Activated naive CD8-positive, alpha-beta T cell (primary cell): ENCODE results near the gene SCFD2.
"Not testable (repeated sequence)": the region's sequence is repeated elsewhere in the genome, so short reads cannot be mapped to it uniquely, and the experiment has no call there.

ENCODE experiments used
- H3K27ac Mint-ChIP-seq: one replicate; pipeline ENCODE4 v1.8.0; 2021; ENCODE audit warnings: mixed read lengths
- H3K27me3 Mint-ChIP-seq: one replicate; pipeline ENCODE4 v1.8.0; 2021; ENCODE audit warnings: mixed read lengths
- H3K36me3 Mint-ChIP-seq: one replicate; pipeline ENCODE4 v1.8.0; 2021; ENCODE audit warnings: mixed read lengths
- H3K4me1 Mint-ChIP-seq: one replicate; pipeline ENCODE4 v1.8.0; 2021; ENCODE audit warnings: low read depth, mixed read lengths
- H3K4me3 Mint-ChIP-seq: one replicate; pipeline ENCODE4 v1.8.0; 2021; ENCODE audit warnings: mild to moderate bottlenecking, mixed read lengths
- H3K9me3 Mint-ChIP-seq: one replicate; pipeline ENCODE4 v1.8.0; 2021; ENCODE audit warnings: low read depth, mixed read lengths

The SCFD2 gene

DNA sequence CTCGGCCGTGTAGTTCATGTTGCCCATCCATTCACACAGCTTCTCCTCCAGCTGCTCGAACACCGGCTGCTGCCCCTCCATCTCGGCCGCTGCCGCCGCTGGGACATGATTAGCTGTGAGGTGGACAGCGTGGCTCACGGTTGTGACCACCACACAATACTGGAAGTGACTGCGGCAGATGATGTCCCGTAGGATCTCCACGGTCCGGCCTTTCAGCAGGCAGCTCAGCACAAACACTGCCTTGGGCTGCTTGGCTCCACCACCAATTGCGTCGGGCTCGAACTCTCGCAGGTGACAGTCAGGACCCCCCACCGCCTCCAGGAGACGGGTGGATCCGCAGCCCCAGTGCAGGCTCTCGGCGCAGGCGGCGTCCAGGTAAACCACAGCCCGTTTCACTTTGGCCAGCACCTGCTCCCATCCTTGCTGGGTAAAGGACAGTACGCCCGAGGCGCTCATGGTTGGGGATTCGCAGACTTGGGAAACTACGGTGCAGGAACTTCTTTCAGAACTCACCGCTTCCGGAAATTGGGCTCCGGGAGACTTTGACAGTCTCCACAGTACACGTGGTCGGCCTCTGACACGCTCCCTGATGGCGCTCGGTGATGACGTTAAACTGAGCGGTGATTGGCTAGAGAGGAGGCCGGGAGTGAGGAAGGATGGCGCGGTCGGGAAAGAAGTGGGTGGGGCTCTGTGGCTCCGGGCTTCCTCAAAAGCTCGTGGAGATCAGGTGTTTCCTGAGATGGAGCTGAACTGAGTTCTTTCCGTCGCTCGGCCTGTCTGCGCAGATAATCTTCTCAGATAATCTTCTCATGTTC lies at the start of gene SCFD2:
Gene SCFD2, minus strand, starts transcription at position 576 of the 815 bp plus-strand sequence.
- H3K4me3 Mint-ChIP-seq: peak within 1 kb of the TSS; percentile 99
- no peaks in the 10 kb centered on the region for H3K9me3 Mint-ChIP-seq
- H3K36me3 Mint-ChIP-seq: peaks cover 9% of the 10 kb centered on the region
- peaks cover 4% of the 10 kb centered on the region for H3K27me3 Mint-ChIP-seq
- H3K4me1 Mint-ChIP-seq: peaks cover 44% of the 10 kb centered on the region
- peak within 1 kb of the TSS; percentile 91 for H3K27ac Mint-ChIP-seq

DNA sequence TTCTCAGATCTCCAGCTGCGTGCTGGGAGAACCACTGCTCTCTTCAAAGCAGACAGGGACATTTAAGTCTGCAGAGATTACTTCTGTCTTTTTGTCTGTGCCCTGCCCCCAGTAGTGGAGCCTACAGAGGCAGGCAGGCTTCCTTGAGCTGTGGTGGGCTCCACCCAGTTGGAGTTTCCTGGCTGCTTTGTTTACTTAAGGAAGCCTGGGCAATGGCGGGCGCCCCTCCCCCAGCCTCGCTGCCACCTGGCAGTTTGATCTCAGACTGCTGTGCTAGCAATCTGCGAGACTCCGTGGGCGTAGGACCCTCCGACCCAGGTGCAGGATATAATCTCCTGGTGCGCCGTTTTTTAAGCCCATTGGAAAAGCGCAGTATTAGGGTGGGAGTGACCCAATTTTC lies 43.6 kb upstream of the SCFD2 start:
- Mint-ChIP-seq H3K4me1 (peaks cover 59% of the 10 kb centered on the region), H3K36me3 (peaks cover 28% of the 10 kb centered on the region)

DNA sequence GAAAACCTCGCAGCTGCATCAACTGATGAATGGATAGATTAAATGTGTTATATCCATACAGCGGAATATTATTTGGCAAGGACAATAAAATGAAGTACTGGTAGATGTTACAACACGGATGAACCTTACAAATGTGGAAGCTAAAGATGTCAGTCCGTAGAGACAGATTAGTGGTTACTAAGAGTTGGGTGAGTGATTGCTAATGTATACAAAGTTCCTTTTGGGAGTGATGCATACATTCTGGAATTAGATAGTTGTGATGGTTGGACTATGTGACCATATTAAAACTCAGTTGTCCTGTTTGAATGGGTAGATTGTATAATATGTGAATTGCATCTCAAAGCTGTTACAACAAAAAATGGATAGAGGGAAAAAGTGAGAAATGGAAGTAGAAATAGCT lies 14.4 kb upstream of the SCFD2 start:
- H3K27ac Mint-ChIP-seq: no peak overlapping the region
- peak overlapping the region; percentile 98 for H3K4me3 Mint-ChIP-seq
- H3K27me3 Mint-ChIP-seq: no peaks in the 10 kb centered on the region
- peaks cover 13% of the 10 kb centered on the region for H3K36me3 Mint-ChIP-seq
- H3K9me3 Mint-ChIP-seq: no peaks in the 10 kb centered on the region
- peaks cover 46% of the 10 kb centered on the region for H3K4me1 Mint-ChIP-seq

More for the DNA sequence above, 43.6 kb upstream of the SCFD2 start:
- not testable (repeated sequence) for H3K27me3 Mint-ChIP-seq, H3K27ac Mint-ChIP-seq, H3K9me3 Mint-ChIP-seq, H3K4me3 Mint-ChIP-seq

DNA sequence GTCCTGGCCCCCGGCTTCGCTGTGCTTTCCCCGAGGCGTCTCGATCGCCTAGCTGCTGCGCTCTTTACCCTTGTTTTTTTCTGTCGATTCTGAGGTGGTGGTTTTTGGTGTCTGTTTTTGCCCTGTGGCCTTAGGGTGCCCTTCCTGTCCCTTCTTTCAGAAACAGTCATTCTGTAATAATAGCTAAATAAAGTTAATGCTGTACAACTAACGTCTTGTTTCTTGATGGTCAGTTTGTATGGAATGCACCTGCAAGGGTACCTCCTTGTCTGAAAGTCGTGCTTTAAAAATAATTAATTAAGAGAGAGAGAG lies 12.3 kb upstream of the SCFD2 start:
- Mint-ChIP-seq H3K27me3 (peaks cover 2% of the 10 kb centered on the region), H3K4me1 (peaks cover 40% of the 10 kb centered on the region), H3K36me3 (peaks cover 8% of the 10 kb centered on the region), H3K9me3 (no peaks in the 10 kb centered on the region), H3K4me3 (peak overlapping the region; percentile 98), H3K27ac (peak overlapping the region; percentile 98)

DNA sequence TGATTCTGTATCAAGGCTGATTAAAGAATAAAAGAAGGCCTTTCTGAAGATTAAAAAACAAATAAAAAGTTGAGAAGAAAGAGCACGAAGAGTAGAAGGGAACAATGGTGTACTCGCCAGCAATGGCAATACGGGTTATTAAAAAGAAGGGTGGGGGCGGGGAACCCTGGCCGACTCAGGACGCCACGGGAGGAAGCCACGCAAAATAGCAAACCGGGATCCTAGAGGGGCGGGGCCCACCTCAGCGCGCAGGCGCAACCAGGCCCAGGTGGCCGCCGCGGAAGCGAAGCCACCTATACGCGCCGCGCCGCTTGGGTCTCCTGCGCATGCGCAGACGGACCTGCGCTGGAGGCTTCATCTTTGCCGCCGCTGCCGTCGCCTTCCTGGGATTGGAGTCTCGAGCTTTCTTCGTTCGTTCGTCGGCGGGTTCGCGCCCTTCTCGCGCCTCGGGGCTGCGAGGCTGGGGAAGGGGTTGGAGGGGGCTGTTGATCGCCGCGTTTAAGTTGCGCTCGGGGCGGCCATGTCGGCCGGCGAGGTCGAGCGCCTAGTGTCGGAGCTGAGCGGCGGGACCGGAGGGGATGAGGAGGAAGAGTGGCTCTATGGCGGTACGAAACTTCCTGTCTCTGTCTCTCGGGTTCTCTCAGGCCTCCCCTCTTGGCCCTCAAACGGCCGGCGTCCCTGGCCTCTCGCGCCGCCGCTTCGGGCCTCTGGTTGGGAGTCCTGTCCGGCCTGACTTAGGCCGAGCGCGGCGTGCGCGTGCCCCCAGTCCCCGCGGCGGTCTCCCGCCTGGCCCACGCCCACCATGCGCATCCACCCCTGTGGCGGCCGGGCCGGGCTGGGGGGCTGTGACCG lies 11.7 kb upstream of the SCFD2 start, which contains the start of gene FIP1L1:
Gene FIP1L1, plus strand, starts transcription at position 323 of the 852 bp plus-strand sequence. Its CDS starts 198 bp downstream, at position 521.
- Mint-ChIP-seq H3K9me3 (no peaks in the 10 kb centered on the region), H3K27me3 (peaks cover 4% of the 10 kb centered on the region), H3K36me3 (peaks cover 8% of the 10 kb centered on the region), H3K4me1 (peaks cover 37% of the 10 kb centered on the region), H3K27ac (peak within 1 kb of the TSS; percentile 98), H3K4me3 (peak within 1 kb of the TSS; percentile 98)

DNA sequence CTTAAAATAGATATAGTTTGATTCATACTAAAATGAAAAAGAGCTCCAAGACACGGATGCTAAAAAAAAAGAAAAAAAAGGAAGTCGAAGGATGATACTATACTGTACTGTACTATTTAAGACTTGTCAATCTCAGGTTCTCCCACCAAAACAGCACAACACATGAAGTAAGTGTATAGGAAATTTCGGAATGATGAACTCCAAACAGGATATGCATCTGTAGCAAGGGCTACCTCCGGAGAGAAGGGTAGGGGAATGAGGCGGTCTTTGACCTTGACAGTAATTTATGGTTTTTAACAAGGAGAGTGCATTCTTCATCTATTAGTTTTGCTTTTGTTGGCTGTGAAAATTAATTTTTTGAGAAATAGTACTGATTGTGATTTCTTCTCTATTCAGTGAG lies 11.0 kb upstream of the SCFD2 start:
- Mint-ChIP-seq H3K27ac (peak overlapping the region; percentile 98), H3K4me3 (peak overlapping the region; percentile 98), H3K27me3 (peaks cover 4% of the 10 kb centered on the region), H3K36me3 (peaks cover 8% of the 10 kb centered on the region), H3K4me1 (peaks cover 32% of the 10 kb centered on the region), H3K9me3 (no peaks in the 10 kb centered on the region)

DNA sequence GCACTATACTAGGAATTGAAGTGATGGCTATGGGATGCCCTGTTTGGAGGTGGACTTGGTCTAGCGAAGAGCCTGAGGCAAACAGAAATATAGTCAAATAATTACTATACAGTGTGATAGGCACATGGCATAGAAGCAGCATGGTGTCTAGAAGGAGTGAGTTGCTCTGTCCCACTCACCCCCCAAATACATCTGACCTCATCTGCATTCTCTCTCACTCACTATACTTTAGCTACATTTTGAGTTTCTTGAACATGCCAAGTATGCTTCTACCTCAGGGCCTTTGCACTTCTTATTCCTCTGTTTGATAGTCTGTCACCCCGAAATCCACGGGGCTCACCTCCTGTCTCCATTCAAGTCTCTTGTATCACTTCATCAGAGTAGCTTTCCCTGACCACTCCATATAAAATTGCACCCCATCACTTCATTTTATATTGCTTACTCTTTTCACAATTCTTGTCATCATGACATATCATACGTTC lies 9.0 kb upstream of the SCFD2 start:
- Mint-ChIP-seq H3K9me3 (no peaks in the 10 kb centered on the region), H3K36me3 (peaks cover 10% of the 10 kb centered on the region), H3K4me1 (peaks cover 20% of the 10 kb centered on the region), H3K27ac (no peak overlapping the region), H3K4me3 (no peak overlapping the region), H3K27me3 (peaks cover 14% of the 10 kb centered on the region)

DNA sequence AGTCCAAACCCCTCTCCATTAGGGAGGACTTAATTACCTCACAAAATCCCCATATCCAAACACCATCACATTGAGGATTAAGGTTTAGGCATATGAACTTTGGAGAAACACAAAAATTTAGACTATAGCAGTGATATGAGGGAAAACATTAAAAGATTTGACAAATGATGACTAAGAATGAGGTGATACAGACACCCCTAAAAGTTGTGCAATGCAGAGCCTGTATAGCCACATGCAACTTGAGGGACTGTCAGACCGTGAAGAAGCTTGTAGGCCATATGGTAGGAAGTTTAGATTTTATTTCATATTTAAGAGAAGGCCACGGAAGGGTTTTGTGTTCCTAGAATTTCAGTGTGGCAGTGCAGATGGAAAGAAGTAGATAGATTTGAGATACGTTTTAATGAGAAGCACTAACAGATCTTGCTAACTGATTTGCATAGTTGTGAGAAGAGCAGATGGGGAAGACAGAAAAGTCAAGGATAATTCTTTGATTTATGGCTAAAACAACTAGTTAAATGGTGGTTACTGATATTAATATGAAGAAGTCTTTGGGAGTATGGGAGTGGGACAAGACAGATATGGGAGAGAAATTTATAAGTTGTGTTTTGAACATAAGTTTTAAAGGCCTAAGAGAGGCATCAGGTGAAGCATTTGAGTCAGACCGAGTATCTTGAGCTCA lies 6.1 kb upstream of the SCFD2 start:
- Mint-ChIP-seq H3K4me3 (no peak overlapping the region), H3K36me3 (peaks cover 6% of the 10 kb centered on the region), H3K9me3 (no peaks in the 10 kb centered on the region), H3K27me3 (peaks cover 14% of the 10 kb centered on the region), H3K4me1 (peaks cover 5% of the 10 kb centered on the region), H3K27ac (no peak overlapping the region)

DNA sequence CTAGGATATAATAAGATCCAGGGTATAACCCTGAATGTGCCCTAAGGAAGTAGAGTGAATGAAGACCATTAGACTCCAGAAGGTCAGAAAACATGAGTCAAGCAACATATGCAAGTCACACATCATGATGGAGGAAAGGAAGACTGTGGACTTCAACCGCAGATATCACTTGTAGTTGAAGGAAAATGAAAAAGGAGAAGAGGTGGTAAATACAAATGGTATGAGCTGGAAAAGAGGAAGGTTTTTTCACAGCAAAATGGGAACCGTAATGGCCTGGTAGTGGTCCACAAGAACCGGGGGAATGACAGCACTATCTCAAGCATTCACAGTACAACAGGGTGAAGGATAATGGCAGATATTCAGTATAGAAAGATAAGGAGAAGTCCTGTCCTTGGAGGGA lies 5.2 kb upstream of the SCFD2 start:
- Mint-ChIP-seq H3K27me3 (peaks cover 14% of the 10 kb centered on the region), H3K9me3 (no peaks in the 10 kb centered on the region), H3K4me3 (no peak overlapping the region), H3K27ac (no peak overlapping the region), H3K36me3 (peaks cover 6% of the 10 kb centered on the region), H3K4me1 (peaks cover 10% of the 10 kb centered on the region)

DNA sequence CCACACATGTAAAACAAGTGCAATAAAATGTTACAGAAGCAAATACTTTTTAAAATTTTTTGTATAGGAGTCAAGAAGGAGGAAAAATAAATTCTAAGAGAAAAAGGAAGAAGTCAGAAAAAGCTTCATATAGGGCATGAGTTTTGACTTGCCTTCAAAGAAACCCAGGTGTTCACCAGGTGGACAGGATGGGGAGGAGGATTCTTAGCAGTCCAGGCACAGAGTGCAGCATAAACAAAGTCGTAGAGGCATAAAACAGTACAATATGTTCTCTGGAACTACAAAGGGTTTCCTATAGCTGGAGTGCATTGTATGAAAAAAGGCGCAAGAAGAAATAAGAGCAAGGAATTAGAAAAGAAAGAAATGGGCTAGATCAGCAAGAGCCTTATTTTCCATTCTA lies 1.9 kb upstream of the SCFD2 start:
- H3K9me3 Mint-ChIP-seq: no peaks in the 10 kb centered on the region
- peaks cover 24% of the 10 kb centered on the region for H3K4me1 Mint-ChIP-seq
- H3K36me3 Mint-ChIP-seq: peaks cover 7% of the 10 kb centered on the region
- H3K27me3 Mint-ChIP-seq: peaks cover 10% of the 10 kb centered on the region
- no peak overlapping the region for H3K27ac Mint-ChIP-seq
- no peak overlapping the region for H3K4me3 Mint-ChIP-seq

DNA sequence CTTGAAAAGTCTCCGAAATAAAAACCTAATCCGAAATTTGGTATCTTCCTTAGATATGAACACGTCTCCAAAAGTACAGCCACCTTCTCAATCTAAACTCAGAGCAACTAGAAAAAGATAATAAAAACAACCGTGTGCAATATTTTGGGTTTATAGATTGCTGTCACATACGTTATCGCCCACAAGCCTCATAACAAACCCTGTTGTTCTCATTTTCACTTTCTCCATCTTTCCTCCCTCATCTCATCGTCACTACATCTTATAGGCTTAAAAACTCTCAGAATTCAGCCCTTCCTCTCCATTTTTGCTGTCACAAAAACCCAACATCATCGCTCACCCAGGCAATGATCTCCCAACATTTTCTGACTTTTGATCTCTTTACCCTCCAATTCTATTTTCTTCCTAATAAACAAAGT lies 448 bp upstream of the SCFD2 start:
- H3K9me3 Mint-ChIP-seq: no peaks in the 10 kb centered on the region
- peaks cover 10% of the 10 kb centered on the region for H3K36me3 Mint-ChIP-seq
- H3K4me1 Mint-ChIP-seq: peaks cover 38% of the 10 kb centered on the region
- H3K4me3 Mint-ChIP-seq: peak overlapping the region; percentile 99
- H3K27me3 Mint-ChIP-seq: peaks cover 9% of the 10 kb centered on the region
- peak overlapping the region; percentile 91 for H3K27ac Mint-ChIP-seq

DNA sequence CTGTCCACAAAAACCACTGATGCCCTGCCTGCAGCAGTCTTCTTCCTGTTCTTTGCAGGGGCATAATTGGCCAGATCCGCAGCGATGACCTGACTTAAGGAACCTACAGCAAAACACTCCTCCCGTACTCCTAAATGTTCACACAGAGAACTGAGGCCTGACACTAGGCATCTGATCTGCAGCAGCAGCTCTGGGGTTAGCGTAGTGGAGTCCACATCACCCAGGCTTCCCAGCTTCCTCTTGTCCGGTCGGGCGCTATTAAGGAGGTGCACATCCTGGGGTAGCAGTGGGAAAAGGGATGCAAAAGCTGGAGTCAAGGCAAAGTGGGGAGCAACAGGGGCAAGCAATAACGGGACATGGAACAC lies 758 bp downstream of the SCFD2 start:
- Mint-ChIP-seq H3K36me3 (peaks cover 8% of the 10 kb centered on the region), H3K27ac (peak overlapping the region; percentile 91), H3K27me3 (peaks cover 3% of the 10 kb centered on the region), H3K9me3 (no peaks in the 10 kb centered on the region), H3K4me1 (peaks cover 50% of the 10 kb centered on the region), H3K4me3 (peak overlapping the region; percentile 99)

DNA sequence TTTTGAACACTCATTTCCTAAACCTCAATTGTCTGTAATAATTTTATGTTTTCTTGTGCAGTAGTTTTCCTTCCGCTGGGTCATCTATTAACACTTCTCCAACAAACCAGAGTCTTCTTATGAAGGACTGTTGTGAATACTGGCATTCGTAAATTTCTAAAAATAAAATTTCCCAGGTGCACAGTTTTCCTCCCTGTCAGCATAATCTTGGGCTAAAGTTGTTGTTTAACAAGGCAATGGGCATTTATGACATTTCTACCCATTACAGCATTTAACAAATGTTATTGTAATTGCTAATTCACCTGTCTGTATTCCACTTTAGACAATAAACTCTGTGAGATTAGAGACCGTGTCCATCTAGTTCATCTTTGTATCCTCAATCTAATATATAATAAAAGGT lies 1.2 kb downstream of the SCFD2 start:
- Mint-ChIP-seq H3K4me3 (peak overlapping the region; percentile 99), H3K36me3 (peaks cover 7% of the 10 kb centered on the region), H3K27ac (peak overlapping the region; percentile 91), H3K4me1 (peaks cover 55% of the 10 kb centered on the region), H3K9me3 (no peaks in the 10 kb centered on the region), H3K27me3 (no peaks in the 10 kb centered on the region)

DNA sequence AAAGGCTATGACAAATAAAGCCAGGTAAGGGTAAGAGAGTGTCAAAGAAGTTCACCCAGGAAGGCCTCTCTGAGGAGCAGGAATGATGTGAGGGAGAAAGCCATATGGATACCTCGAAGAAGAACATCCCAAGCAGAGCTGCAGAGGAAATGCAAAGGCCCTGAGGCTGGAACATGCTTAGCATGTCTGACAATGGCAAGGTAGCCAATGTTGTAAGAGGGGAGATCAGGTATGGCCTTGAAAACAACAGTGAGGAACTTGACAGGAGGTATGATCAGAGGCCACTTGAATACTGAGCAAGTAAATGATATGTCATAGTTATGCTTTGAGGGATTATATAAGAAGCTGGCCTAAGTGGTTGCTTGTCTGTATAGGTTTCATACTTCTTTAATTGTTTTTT lies 3.8 kb downstream of the SCFD2 start:
- peaks cover 10% of the 10 kb centered on the region for H3K36me3 Mint-ChIP-seq
- peaks cover 66% of the 10 kb centered on the region for H3K4me1 Mint-ChIP-seq
- H3K4me3 Mint-ChIP-seq: peak overlapping the region; percentile 84
- H3K9me3 Mint-ChIP-seq: no peaks in the 10 kb centered on the region
- H3K27ac Mint-ChIP-seq: peak overlapping the region; percentile 41
- no peaks in the 10 kb centered on the region for H3K27me3 Mint-ChIP-seq

DNA sequence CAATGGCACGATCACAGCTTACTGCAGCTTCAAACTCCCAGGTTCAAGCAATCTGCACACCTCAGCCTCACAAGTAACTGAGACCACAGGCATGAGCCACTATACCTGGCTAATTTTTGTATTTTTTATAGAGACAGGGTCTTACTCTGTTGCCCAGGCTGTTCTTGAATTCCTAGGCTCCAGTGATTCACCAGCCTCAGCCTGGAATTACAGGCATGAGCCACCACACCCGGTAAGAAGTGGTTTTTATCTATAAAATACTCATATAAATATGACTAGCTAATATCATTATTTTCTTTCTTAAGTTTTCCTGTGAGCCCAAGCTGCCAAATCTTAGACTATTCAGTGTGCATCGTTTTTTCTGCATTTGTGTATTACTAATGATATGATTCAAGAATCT lies 4.4 kb downstream of the SCFD2 start:
- no peaks in the 10 kb centered on the region for H3K27me3 Mint-ChIP-seq
- H3K9me3 Mint-ChIP-seq: no peaks in the 10 kb centered on the region
- peak overlapping the region; percentile 84 for H3K4me3 Mint-ChIP-seq
- peaks cover 60% of the 10 kb centered on the region for H3K4me1 Mint-ChIP-seq
- no peak overlapping the region for H3K27ac Mint-ChIP-seq
- peaks cover 10% of the 10 kb centered on the region for H3K36me3 Mint-ChIP-seq
